ENCODE measurements around the gene VIPR1.

VIPR1 gene

DNA sequence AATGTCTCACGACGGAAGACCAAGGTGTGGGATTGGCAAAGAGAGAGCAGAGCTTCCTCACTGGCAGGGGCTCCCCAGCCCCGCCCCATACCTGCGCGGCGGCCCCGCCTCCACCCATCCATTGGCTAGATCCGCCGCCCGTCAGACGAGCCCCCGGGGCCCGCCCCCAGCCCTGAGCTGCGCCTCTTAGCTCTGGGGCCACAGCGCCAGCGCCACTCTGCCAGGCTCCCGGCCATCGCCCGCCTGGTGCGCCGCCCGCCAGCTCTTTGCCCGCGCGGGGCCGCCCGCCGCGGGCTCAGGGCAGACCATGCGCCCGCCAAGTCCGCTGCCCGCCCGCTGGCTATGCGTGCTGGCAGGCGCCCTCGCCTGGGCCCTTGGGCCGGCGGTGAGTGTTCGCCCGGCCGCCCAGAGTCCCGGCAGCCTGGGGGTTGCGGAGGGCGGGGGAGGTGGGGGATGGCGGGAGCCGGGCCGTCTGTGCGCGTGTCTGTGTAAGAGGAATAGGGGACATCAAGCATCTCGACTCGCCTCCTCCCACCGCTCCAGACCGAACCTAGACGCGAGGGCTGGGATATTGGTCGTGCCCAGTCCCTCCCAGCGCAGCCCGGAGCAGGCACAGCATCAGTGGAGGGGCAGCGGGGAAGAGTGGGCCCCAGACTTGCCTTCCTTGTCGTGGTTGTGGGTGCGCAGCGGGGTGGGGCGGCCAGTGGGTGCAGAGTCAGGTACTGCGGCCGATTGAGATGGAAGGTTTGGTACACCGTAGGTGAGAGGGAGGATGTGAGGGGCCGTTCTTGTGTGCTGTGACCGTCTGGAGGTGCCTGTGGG is at the start of gene VIPR1:
Gene VIPR1 (plus strand): TSS at position 215 of the 822 bp plus-strand sequence. CDS start 93 bp downstream, at position 308.
- DNase-seq, result peak; percentile 96

DNA sequence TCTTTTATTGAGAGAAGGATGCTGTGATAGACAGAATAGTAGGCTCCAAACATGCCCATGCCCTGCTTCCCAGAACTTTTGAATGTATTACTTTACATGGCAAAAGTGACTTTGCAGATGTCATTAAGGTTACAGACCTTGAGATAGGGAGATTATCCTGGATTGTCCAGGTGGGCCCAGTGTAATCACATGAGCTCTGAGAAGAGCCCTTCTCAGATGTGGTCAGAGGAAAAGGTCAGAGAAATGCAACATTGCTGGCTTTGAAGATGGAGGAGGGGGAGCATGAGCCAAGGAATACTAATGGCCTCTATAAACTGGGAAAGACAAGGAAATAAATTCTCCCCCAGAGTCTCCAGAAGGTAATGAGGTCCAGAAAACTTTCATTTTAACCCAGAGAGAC is 46.2 kb upstream of the VIPR1 start:
- no peak for DNase-seq

DNA sequence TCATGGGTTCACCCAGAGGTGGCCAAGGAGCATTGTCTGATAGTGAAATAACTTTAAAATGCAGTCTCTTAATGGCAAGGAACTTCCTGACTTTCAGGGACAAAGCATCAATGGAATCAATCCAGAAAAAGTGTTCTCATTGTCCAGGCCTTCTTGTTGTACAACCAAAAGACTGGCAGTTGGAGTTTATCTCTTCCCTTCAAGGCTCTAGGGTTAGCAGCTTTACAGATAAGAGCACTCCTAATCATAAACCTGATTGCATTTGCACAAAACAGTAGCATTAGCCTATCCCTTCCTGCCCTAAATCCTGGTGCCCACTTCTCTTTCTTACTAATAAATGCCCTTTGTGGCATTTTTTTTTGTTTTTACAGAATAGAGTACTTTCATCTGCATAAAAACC is 43.3 kb upstream of the VIPR1 start:
- DNase-seq, result no peak

- DNase-seq, result no peak
Observed at GRCh38 chr3:42461762-42462161, 40.7 kb upstream of the VIPR1 start.

GRCh38 chr3:42463093-42463492 is 39.4 kb upstream of the VIPR1 start:
- no peak for DNase-seq

- no peak for DNase-seq
Observed at GRCh38 chr3:42468111-42468510, 34.3 kb upstream of the VIPR1 start.

DNA sequence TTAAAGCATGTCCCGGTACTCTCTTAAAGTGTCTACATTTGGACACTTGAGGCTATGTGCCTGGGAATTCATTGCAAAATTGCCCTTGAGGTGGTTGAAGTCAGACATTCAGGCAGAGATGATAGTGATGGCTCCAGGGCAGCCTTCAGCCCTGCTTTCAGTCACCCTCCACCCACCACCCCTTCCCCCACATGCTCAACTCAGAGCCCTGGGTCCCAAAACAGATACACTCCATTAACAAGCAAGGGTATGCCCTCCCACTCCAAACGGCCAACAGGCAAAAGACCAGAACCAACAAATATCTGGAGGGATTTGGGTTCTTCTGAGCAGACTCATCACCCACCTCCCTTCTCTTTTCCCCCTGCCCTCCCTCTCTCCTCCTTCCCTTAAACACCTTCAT is 29.9 kb upstream of the VIPR1 start:
- DNase-seq, result no peak

- no peak for DNase-seq
Observed at GRCh38 chr3:42473083-42473932, 29.1 kb upstream of the VIPR1 start.

- DNase-seq, result no peak
Observed at GRCh38 chr3:42476225-42477125, 26.0 kb upstream of the VIPR1 start.

GRCh38 chr3:42477696-42478095 is 24.7 kb upstream of the VIPR1 start:
- DNase-seq, result no peak

DNA sequence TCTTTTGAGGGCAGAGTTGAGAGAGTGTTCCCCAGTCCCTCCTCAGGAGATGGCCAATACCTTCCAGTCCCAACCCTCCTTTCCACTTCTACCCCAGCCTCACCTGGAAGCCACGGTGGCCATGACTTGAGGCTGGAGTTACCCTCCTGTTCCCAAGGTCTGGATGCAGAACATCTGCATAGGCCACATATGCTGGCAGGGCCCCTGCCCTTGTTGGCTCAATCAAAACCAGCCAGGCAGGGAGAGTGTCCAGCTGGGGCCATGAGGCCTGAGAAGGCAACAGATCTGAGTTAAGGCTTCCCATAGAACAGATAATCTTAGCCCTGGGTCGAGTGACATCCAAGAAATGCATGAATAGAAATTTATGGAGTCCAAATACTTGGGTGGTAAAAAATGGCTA is 23.6 kb upstream of the VIPR1 start:
- no peak for DNase-seq

- peak; percentile 28 for DNase-seq
Observed at GRCh38 chr3:42486814-42487565, 15.5 kb upstream of the VIPR1 start.

DNA sequence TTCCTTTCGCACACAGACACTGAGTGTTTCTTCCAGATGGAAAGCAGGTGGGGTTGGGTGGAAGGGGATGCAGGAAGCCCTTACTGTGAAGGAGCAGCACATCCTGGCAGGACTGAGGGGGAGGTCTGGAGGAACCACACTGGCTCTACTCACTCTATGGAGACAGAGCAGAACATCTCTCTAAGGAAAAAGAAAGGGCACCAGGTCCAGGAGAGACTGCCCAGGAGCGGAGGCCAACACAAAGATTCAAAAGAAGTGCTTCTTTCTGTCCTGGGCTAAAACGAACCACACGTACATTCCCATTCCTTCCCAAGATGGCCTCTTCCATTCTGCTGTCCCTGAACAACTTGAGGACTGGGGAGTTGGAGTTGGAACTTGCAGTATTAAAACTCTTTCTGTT is 13.8 kb upstream of the VIPR1 start:
- peak; percentile 24 for DNase-seq

DNA sequence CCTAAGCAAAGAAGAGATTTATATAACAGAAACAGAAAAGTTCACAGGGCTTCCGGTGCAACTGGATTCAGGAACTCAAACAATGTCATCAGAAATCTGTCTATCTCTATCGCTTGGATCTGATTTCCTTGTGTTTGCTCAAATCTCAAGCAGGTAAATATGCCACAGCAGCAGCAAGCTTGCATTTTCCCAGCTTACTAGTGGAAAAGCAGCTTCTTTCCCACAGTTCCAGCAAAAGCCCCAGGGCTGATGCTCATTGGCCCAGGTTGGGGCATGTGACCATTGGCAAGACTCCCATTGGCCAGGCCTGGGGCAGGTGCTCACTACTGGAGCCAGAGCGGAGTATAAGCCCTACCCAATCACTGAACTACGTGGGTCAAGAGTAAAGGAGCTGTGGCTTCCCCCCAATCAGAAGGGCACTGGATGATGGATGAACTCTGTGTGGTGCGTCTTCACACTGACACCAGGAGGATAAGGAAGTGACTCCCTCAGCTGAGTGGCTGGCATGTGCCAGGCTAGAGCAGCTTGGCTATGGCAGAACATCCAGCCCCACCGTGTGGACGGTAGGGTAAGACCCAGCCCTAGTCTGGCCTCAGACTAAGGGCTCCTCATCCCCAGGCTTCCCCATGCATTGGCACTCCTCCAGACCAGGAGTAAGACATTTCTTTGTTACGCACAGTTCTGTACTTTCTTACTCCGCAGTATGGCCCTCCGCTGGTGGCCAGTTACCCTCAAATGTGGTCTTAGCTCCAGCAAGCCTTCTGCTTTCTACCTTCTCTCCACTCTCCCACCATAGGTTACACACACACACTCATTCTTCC is 13.1 kb upstream of the VIPR1 start:
- peak; percentile 47 for DNase-seq

GRCh38 chr3:42489937-42490227 is 12.6 kb upstream of the VIPR1 start:
- no peak for DNase-seq

- peak; percentile 43 for DNase-seq
Observed at GRCh38 chr3:42490243-42490642, 12.2 kb upstream of the VIPR1 start.

DNA sequence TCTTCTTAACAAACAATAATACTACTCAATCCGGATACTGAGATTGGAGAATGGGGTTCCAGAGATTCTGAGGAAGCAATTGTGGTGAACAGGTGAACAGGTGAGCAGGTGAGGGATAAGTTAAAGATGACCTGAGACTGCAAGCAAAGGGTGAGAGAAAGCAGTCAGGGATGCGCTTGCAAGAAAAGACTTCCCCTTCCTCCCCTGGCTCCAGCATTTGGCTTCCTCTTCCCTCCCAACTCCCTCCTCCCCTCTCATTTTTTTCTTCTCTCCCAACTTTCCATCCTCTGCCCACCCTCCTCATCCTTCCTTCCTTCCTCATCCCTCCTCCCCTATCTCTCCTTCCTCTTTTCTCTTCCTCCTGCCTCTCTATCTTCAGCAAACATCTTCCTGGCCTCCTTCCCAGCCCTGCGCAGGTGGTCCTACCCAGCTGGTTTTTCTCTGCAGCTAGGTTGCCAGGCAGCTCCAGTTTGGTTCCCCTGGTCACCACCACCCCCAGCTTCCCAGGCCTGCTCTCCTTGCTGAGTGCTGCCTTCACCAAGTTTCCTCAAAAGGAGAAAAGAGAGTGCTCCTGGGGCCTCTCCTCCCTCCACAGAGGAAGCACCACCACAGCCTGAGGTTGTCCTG is 10.4 kb upstream of the VIPR1 start:
- DNase-seq, result no peak

GRCh38 chr3:42492508-42493080 is 9.8 kb upstream of the VIPR1 start:
- DNase-seq, result peak; percentile 41

DNA sequence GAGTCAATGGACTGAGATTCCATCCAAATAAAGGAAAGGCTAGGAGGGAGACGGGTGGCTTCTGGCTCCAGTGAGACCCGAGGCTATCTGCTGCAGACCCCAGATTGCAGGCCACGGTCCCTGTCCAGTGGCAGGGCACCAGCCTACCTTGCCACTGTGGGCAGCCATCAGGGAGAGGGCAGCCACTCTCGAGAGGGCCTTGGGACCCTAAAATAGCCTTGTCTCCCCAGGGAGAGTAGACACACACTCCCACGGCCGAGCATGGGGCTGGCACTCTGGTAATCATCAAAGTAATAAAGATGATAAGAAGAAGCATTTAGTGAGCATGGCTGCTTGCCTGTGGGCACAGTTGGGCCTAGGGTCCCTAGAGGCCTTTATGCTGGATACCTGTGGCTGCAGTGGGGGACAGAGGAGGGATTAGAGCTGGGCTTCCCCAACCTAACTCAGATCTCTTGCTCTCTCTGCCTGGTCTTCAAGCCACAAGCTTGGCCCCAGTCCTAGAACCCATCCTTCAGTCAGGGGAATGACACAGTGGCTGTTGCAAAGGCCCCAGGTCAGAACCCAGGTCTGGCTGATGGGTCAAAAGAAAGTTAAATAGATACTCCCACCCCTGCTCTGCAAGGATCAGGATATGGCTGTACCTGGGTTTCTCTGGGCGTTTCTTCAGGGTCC is 9.2 kb upstream of the VIPR1 start:
- DNase-seq, result peak; percentile 32

DNA sequence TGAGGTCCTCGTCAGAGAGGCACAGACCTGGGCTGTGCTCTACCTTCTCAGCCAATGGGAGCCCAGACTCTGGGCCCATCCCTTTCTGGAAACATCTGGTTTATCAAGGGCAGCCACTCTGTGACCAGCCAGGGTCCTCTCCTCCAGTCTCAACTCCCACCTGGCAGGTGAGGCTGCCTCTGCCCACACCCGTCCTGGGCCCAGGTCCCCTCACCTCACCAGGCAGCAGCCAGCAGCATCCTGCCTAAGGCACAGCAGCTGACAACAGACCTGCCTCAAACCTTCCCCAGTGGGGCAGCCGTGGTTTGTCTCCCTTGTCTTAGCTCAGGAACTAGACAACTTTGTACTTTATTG is 8.7 kb upstream of the VIPR1 start:
- no peak for DNase-seq

All from activated CD8-positive, alpha-beta memory T cell treated with anti-CD3 and anti-CD28 coated beads for 24 hours (primary cell).